Fibroblast of the conjunctiva (primary cell): ENCODE data around the gene ADAMTS2.

Experiments used
- DNase-seq: peaks from one replicate; pipeline ENCODE4 v3.0.0-alpha.2; 2010; ENCODE audit warnings: low read depth

Gene ADAMTS2

GRCh38 chr5:179278546-179278945 is 66.7 kb downstream of the ADAMTS2 start:
- DNase-seq: no peak

- DNase-seq: no peak
These were observed 67.1 kb downstream of the ADAMTS2 start for GRCh38 chr5:179278119-179278518.

GRCh38 chr5:179276838-179277395 is 68.3 kb downstream of the ADAMTS2 start:
- no peak for DNase-seq

GRCh38 chr5:179275941-179276837 is 69.1 kb downstream of the ADAMTS2 start:
- DNase-seq: peak; percentile 91

GRCh38 chr5:179275381-179275878 is 69.8 kb downstream of the ADAMTS2 start:
- DNase-seq: no peak

- DNase-seq: no peak
These were observed 70.6 kb downstream of the ADAMTS2 start for GRCh38 chr5:179274321-179275315.

- no peak for DNase-seq
These were observed 71.7 kb downstream of the ADAMTS2 start for GRCh38 chr5:179273441-179274145.

- no peak for DNase-seq
These were observed 72.2 kb downstream of the ADAMTS2 start for GRCh38 chr5:179273073-179273435.

GRCh38 chr5:179272326-179273072 is 72.8 kb downstream of the ADAMTS2 start:
- DNase-seq: no peak

- no peak for DNase-seq
These were observed 73.4 kb downstream of the ADAMTS2 start for GRCh38 chr5:179271821-179272325.

GRCh38 chr5:179271428-179271734 is 73.9 kb downstream of the ADAMTS2 start:
- no peak for DNase-seq

- DNase-seq: peak; percentile 76
These were observed 74.5 kb downstream of the ADAMTS2 start for GRCh38 chr5:179270581-179271427.

- no peak for DNase-seq
These were observed 75.3 kb downstream of the ADAMTS2 start for GRCh38 chr5:179269781-179270543.

- DNase-seq: no peak
These were observed 76.1 kb downstream of the ADAMTS2 start for GRCh38 chr5:179268966-179269693.

- DNase-seq: no peak
These were observed 76.8 kb downstream of the ADAMTS2 start for GRCh38 chr5:179268399-179268952.

GRCh38 chr5:179267671-179268083 is 77.6 kb downstream of the ADAMTS2 start:
- DNase-seq: no peak

GRCh38 chr5:179267071-179267670 is 78.1 kb downstream of the ADAMTS2 start:
- DNase-seq: no peak
